NCI-H1694 treated with DMSO at 0.1 percent for 48 hours (cell line): ENCODE measurements around the gene HTRA1.

Experiments
- DNase-seq: peaks from one replicate; lab custom pipeline; 2025; lab: John Stamatoyannopoulos, UW

Gene HTRA1

GRCh38 chr10:122454603-122455080 lies 6.7 kb upstream of the HTRA1 start, which contains the start of gene ARMS2:
ARMS2 (plus strand) TSS chr10:122454653; CDS start chr10:122454728, 75 bp downstream.
- no peak for DNase-seq

DNA sequence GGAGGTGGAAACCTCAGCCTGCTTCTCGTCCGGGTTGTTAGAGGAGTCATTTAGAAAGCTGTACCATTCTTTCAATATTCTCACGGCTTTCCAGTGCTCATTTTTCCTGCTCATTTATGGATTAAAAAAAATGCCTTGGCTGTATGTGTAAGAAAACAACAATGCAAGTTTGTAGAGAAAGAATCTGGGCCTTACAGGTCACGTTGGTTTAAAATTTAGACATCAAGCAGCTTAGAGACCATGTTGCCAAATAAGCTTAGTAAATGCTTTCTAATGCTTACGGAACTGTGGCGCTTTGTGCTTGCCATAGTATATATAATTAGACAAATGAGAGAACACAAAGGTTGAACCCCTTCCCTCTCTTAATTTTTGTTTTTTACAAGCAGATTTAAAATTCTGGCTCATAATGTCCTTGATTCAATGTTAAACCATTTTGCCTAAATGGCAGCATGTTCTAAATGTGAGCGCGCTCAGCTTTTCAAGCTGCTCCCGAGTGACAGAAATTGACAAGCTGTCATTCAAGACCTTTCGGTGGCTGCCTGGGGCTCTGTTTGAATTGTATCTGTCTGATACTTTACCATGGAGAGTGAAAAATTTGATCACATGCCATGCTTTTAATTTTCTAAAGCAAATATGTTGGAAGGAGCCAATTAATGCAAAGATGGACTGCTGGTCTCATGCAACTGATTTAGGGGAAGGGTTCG lies 5.8 kb upstream of the HTRA1 start:
- no peak for DNase-seq

DNA sequence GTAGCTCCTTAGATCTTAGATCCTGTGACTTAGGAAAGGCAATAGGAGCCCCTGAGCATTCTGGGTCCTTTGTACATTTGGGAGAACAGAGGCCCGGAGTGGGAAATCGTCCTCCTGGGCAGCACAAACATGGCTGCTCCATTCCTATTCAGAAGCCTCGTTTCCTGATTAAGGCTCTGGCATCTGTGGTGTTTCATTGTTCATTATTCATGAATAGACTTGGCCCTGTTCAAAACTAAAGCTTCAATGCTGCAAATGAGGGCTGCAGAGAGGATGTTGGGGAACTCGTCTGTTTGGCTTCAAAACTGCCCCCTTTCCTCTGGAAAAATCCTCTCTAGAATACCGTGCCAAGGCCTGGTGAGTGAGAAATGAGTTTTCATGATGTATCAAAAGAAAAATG lies 3.4 kb upstream of the HTRA1 start:
- DNase-seq: no peak

- DNase-seq: no peak
These were observed 2.7 kb upstream of the HTRA1 start for GRCh38 chr10:122458693-122459092.

DNA sequence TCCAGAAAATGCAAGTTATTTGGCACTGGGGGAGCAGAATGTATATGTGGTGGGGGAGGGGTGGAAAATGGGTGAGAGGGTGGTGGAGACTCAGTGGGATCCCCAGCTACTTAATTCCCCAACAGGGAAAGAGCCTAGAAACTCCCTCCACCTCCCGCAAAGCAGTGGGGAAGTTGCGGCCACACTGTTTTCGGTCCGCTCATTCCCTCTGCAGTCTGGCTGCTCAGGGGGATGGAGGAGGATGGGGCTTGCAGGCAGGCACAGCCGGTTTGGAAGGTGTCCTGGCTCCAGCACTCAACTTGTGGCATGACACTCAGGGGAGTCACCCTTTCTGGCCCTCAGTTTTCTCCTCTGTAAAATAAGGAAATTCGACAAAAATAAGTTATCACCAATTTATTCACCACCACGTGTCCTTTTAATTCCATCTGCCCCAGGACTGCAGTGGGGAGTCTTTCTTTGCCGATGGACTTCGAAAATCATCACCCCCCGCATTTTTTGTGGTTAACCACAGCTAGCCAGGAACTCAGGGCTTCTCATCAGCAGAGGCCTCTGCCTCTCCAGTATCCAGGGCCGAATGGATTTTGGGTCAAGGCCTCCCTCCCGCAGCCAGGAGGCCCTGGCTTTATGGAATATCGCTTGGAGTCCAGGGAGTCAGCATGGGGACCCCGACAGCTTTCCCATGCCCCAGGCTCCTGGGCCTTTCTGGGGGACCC lies 1.6 kb upstream of the HTRA1 start:
- no peak for DNase-seq

DNA sequence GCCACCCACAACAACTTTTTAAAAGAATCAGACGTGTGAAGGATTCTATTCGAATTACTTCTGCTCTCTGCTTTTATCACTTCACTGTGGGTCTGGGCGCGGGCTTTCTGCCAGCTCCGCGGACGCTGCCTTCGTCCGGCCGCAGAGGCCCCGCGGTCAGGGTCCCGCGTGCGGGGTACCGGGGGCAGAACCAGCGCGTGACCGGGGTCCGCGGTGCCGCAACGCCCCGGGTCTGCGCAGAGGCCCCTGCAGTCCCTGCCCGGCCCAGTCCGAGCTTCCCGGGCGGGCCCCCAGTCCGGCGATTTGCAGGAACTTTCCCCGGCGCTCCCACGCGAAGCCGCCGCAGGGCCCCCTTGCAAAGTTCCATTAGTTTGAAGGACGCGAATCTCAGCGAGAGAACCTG lies 461 bp upstream of the HTRA1 start:
- DNase-seq: no peak

DNA sequence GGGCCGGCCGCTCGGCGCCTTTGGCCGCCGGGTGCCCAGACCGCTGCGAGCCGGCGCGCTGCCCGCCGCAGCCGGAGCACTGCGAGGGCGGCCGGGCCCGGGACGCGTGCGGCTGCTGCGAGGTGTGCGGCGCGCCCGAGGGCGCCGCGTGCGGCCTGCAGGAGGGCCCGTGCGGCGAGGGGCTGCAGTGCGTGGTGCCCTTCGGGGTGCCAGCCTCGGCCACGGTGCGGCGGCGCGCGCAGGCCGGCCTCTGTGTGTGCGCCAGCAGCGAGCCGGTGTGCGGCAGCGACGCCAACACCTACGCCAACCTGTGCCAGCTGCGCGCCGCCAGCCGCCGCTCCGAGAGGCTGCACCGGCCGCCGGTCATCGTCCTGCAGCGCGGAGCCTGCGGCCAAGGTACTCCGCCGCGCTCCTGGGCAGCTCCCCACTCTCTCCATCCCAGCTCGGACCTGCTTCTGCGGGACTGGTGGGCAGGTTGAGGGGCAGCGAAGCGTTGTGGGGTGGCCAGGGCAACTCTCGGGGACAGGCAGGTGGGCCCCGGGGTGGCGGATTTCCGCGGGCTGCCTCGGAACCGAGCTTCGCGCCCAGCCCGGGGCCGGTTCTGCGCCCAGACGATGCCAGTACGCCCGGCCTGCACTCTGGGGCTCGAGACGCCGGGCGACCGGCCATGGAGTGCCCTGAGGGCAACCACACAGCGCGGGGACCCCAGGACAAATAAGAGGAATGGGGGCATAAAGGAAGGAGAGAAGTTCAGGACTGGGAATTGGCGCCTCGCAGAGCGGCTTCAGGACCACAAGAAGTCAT lies 578 bp downstream of the HTRA1 start:
- no peak for DNase-seq

GRCh38 chr10:122462533-122463465 lies 1.4 kb downstream of the HTRA1 start:
- DNase-seq: no peak

- DNase-seq: no peak
These were observed 2.3 kb downstream of the HTRA1 start for GRCh38 chr10:122463466-122464249.

DNA sequence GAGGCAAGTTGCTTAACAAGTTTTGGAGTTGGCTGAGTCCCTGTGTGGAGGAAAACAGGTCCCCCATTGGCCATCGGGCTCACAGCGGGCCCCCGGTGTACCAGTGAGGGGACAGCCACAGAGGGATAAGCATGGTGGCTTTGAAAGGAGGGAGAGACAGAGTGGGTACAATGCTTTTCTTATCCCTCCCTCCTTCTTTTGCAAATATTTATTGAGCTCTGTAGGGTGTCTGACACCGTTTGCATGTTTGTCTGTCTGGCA lies 2.8 kb downstream of the HTRA1 start:
- DNase-seq: no peak

DNA sequence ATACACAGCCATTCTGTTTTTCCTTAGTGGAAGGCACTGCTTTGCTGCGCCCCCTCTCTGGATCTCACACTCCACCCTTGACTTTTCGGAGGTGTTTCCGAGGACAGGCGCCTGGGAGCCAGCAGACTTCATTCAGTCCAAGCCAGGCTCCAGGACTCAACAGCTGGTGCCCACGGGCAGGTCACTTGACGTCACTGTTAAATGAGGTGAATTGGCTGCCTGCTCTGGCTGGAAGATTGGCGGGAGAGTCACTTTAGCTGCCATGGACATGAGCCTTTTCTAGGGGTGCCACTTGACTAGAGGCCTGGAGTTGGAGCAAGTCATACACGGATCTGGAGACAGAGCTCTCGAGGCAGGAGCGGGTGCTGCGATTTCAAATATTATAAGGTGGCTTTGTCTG lies 3.2 kb downstream of the HTRA1 start:
- DNase-seq: no peak

DNA sequence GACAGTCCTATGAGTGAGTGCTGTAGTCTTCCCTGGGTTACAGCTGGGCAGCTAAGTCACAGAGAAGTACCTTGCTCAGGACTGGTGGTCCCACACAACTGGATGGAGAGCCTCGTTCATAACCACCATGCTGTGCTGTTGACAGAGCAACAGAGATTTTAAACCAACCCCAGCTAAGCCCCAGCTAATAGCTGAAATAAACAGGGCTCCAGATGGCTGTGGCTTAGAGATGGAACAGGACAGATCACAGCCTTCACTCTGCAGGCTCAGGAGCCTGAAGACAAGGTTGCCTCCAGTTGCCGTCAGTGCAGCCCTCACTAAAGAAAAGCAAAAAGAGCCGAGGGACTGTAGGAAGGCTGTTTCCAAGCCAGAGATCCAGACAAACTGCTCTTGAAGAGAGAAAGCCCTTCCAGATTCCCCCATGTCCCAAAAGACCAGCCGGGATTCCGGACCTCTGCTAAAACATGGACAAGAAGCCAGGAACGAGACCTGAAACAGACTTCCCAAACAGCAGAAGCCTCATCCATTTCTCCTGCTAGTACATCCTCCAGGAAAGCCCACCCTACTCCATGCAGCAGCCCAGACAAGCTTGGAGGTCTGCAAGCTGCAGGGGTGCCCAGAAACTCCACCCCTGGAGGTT lies 4.2 kb downstream of the HTRA1 start:
- DNase-seq: peak; percentile 8

GRCh38 chr10:122466951-122467381 lies 5.6 kb downstream of the HTRA1 start:
- no peak for DNase-seq

- no peak for DNase-seq
These were observed 6.3 kb downstream of the HTRA1 start for GRCh38 chr10:122467701-122468100.

GRCh38 chr10:122468307-122468925 lies 7.1 kb downstream of the HTRA1 start:
- no peak for DNase-seq

DNA sequence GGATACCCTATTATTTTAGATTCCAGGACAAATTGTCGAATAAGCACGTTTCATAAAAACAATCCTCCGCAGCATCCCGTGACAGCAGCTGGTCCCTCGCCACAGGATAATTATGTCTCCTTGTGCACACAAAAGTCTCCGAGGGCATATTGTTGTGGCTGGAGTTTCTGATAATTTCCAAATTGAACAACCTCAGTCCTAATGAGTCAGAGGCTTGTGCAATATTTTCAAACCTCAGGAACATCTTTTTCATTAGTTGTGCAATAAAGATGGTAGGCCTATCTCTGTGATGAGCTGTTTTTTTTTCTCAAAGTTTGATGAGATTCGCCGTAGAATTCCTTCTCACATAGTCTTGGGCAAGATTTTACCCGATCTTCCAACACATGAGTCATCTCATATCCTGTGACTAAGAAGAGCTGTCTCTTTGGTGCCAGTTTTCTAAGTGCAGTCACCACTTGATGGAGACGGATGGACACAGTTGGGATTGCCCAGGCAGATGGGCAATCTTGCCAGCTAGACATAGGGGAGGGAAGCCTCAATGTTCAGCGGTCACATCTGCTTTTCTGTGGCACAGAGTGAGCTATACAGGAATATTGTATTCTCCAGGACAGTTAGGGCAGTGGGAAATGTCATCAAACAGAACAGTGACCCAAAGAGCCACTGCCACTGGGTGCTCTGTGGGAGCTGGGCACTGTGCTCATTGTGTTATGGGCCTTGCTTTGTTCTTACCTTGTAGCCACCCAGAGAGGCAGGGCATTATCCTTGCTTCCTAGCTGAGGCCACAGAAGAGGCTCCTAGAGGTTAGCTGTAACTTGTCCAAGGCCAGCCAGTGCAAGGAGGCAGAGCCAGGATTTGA lies 7.8 kb downstream of the HTRA1 start:
- no peak for DNase-seq

DNA sequence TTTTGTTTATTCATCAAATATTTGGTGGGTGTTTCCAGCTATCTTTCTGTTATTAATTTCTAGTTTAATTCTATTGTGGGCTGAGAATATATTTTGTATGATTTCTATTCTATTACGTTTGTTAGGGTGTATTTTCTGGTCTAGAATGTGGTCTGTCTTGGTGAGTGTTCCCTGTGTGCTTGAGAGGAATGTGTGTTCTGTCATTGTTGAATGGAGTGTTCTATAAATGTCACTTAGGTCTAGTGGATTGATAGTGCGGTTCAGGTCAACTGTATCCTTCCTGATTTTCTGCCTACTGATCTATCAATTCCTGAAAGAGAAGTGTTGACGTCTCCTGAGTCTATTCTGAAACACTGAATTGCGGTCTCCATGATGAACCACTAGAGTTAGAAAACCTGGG lies 8.5 kb downstream of the HTRA1 start:
- no peak for DNase-seq

DNA sequence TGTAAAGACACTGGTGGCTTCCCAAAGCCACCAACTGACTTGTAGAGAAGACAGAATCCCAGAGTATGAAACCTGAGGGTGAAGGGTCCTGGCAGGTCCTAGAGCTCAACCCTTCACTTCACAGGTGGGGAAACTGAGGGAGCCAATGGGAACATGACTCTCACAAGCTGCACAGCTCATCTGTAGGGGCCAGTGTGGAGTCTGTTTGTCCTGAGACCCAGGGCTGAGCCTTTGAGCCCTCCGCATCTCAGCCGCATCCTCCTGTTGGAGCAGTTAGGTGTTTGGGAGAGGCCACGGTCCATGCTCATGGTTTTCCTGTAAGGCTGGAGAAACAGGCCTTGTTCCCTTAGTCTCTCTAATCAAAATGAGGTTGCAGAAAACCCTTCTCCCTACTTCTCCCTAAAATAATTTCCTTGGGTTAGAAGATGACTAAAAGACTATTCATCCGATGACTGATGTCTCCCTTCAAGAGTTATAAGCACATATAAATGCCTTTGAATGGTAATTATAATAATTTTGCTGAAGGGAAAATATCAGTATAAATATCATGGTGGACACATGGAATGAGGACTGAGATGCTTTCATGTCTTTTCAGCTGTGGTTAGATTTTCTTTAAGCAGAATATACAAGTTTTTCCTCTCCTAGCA lies 10.3 kb downstream of the HTRA1 start:
- DNase-seq: no peak

- no peak for DNase-seq
These were observed 11.8 kb downstream of the HTRA1 start for GRCh38 chr10:122473116-122473515.
